GM12801 (cell line): ENCODE data around the gene KHDC4.

Experiments used
- TF ChIP-seq, protein P1 (sequence below): IDR thresholded peaks from one replicate; pipeline ENCODE4 v1.5.1; 2011; ENCODE audit warnings: control low read depth; ENCODE audit not compliant: insufficient read length; ENCODE audit errors: extremely low read depth

KHDC4 gene

DNA sequence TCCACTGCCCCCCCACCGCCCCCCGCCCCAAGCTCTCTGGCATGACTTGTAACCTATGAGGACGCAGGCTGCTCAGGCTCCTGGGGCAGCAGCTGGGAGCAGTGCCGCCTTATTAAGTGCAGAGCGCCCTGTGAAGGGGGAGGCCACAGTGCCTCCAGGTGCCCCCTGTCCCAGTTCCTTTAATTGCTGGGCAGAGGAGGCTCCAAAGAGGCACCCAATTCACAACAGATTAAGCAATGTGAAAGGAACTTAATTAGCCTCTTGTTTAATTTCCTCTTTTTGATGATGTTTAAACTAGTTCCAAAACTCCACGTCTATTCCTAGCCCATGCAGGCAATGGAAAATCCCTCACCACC is 10.2 kb upstream of the KHDC4 start:
- TF ChIP-seq, protein P1, sequence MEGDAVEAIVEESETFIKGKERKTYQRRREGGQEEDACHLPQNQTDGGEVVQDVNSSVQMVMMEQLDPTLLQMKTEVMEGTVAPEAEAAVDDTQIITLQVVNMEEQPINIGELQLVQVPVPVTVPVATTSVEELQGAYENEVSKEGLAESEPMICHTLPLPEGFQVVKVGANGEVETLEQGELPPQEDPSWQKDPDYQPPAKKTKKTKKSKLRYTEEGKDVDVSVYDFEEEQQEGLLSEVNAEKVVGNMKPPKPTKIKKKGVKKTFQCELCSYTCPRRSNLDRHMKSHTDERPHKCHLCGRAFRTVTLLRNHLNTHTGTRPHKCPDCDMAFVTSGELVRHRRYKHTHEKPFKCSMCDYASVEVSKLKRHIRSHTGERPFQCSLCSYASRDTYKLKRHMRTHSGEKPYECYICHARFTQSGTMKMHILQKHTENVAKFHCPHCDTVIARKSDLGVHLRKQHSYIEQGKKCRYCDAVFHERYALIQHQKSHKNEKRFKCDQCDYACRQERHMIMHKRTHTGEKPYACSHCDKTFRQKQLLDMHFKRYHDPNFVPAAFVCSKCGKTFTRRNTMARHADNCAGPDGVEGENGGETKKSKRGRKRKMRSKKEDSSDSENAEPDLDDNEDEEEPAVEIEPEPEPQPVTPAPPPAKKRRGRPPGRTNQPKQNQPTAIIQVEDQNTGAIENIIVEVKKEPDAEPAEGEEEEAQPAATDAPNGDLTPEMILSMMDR, result no peak

DNA sequence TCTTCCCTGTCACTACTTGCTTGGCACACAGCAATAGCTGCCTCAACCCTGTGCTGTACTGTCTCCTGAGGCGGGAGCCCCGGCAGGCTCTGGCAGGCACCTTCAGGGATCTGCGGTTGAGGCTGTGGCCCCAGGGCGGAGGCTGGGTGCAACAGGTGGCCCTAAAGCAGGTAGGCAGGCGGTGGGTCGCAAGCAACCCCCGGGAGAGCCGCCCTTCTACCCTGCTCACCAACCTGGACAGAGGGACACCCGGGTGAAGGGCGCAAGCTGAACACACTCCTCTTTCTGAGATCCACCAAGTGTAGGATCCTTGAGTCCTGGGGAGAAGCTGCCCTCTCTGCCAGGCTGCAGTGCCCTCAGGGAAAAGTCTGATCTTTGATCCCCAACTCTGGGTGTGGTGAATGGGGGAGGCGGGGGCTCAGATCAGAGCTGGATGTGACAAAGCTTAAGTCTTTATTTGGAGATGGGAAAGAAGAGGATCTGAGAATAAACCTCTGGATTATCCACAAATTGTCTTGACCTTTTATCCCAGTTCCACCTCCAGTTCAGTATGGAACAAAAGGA is 8.4 kb upstream of the KHDC4 start:
- TF ChIP-seq, protein P1, result no peak

DNA sequence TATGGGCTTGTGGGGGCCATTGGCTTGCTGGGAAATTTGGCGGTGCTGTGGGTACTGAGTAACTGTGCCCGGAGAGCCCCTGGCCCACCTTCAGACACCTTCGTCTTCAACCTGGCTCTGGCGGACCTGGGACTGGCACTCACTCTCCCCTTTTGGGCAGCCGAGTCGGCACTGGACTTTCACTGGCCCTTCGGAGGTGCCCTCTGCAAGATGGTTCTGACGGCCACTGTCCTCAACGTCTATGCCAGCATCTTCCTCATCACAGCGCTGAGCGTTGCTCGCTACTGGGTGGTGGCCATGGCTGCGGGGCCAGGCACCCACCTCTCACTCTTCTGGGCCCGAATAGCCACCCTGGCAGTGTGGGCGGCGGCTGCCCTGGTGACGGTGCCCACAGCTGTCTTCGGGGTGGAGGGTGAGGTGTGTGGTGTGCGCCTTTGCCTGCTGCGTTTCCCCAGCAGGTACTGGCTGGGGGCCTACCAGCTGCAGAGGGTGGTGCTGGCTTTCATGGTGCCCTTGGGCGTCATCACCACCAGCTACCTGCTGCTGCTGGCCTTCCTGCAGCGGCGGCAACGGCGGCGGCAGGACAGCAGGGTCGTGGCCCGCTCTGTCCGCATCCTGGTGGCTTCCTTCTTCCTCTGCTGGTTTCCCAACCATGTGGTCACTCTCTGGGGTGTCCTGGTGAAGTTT is 7.8 kb upstream of the KHDC4 start:
- TF ChIP-seq, protein P1, result no peak

DNA sequence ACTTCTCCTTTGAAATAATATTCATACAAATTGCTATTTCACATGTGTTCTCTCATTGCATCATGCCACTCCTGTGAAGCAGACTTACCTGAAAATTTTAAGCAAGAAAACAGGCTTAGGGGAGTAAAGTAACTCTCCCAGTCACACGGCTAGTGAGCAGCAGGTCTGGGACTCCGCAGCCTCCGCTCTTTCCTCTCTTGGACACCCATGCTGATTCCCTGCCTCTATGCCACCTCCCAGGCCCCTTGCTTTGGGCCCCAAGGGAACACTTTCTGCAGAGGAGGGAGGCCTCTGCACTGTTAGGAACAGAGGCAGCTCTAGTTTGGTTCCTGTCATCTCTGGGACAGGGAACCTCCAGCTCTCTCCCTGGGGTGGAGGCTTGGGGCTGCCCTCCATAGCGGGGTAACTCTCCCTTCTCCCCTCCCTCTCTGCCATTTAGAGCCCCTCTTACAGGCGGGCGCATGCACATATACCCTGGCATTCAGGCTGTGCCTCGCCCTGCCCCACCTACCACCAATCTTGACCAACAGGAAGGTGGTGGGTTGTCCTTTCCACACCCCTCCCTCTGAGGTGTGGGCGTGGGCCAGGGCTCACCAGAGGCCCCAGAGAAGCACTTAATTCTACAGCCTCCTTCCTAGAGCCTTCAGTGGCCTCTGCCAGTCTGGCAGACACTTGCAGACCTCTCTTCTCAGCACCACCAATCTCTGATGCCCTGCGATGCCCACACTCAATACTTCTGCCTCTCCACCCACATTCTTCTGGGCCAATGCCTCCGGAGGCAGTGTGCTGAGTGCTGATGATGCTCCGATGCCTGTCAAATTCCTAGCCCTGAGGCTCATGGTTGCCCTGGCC is 7.0 kb upstream of the KHDC4 start, which contains the start of gene RXFP4:
Gene RXFP4, plus strand, starts transcription at position 646 of the 852 bp plus-strand sequence. Its CDS starts 72 bp downstream, at position 718.
- TF ChIP-seq, protein P1, result no peak

DNA sequence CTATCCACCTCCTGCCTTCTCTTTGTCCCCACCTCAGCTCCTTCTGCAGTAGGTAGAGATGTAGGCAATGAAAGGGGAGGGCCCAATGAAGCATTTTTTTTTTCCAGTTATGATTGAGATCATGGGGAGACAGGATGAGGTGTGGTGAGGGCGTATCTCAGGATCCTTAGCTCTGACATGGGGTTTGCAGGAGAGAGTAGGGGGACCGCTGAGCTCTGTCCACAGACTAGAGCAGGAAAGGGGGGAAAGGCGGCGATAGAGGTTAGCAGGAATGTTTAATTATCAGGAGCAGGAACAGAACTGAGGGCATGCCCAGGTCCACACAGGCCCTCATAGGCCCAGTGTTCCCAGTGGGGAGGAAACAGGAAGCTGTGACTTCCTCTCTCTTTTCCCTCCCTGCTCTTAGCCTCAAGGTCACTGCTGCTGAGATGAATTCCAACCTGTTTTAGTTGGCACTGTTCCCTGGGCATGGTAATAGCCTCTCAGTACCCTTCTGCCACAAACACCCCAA is 6.3 kb upstream of the KHDC4 start:
- TF ChIP-seq, protein P1, result no peak

DNA sequence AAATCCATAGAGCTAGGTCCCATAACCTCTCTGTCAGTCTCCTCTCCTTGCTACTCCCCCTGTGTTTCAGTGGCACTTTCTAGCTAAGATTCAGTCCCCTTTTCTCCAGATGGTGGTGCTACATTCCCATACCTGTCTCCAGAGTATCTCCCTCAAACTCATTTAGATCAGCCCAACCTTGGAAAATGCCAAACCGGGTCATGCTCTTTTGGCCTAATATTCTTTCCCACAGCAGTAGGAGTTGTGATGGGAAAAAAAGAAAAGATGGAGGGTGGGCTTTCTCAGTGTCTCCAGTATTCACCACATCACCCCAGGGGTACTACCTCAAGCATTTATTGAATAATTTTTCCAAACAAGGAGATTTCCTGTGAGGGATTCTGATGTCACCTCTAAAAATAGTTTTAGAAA is 4.0 kb upstream of the KHDC4 start:
- TF ChIP-seq, protein P1, result no peak

DNA sequence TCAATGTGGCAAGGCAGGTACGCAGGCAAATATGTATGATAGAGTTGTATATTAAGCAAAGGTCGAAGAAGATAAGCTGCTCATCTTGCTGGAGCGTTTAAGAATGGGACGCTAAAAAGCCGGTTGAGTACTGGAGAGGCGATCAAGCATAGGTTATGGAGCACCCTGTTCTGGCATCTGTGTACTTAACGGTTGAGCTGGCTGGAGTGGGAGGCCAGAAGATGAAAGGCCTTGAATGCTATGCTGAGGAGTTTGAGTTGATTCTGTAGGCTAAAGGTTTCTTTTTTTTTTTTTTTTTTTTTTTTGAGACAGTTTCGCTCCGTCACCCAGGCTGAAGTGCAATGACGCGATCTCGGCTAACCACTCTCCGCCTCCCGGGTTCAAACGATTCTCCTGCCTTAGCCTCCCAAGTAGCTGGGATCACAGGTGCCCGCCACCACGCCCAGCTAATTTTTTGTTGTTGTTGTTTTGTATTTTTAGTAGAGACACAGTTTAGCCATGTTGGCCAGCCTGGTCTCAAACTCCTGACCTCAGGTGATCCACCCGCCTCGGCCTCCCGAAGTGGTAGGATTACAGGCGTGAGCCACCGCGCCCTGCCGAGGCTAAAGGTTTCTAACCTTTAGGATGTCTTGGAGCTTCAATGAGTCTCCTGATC is 850 bp upstream of the KHDC4 start:
- TF ChIP-seq, protein P1, result no peak
